NCI-H1105 treated with DMSO at 0.1 percent for 48 hours (cell line): ENCODE results near the gene SNX3.

ENCODE experiments used
- DNase-seq: peaks from one replicate; lab custom pipeline; 2025; lab: John Stamatoyannopoulos, UW

Gene SNX3

GRCh38 chr6:108203189-108204112 lies 57.4 kb downstream of the SNX3 start:
- DNase-seq = no peak

- no peak for DNase-seq
These were observed 60.2 kb downstream of the SNX3 start for GRCh38 chr6:108200631-108201030.

GRCh38 chr6:108200186-108200585 lies 60.7 kb downstream of the SNX3 start:
- no peak for DNase-seq

- DNase-seq = no peak
These were observed 61.9 kb downstream of the SNX3 start for GRCh38 chr6:108198761-108199498.

- DNase-seq = no peak
These were observed 65.6 kb downstream of the SNX3 start for GRCh38 chr6:108195209-108195608.

- no peak for DNase-seq
These were observed 66.3 kb downstream of the SNX3 start for GRCh38 chr6:108194503-108194902.

GRCh38 chr6:108193835-108194234 lies 67.0 kb downstream of the SNX3 start:
- DNase-seq = no peak

GRCh38 chr6:108193131-108193530 lies 67.7 kb downstream of the SNX3 start:
- DNase-seq = no peak

- DNase-seq = no peak
These were observed 73.3 kb downstream of the SNX3 start for GRCh38 chr6:108187519-108187918.

- DNase-seq = no peak
These were observed 74.6 kb downstream of the SNX3 start for GRCh38 chr6:108186226-108186625.

GRCh38 chr6:108180776-108181175 lies 80.1 kb downstream of the SNX3 start:
- DNase-seq = no peak

GRCh38 chr6:108180266-108180665 lies 80.6 kb downstream of the SNX3 start:
- DNase-seq = no peak

GRCh38 chr6:108179741-108180140 lies 81.1 kb downstream of the SNX3 start:
- DNase-seq = no peak

GRCh38 chr6:108176281-108177089 lies 84.4 kb downstream of the SNX3 start:
- no peak for DNase-seq

- DNase-seq = no peak
These were observed 85.1 kb downstream of the SNX3 start for GRCh38 chr6:108175592-108176279.

- DNase-seq = no peak
These were observed 85.7 kb downstream of the SNX3 start for GRCh38 chr6:108175176-108175591.

- DNase-seq = no peak
These were observed 86.3 kb downstream of the SNX3 start for GRCh38 chr6:108174371-108175175.

- DNase-seq = no peak
These were observed 88.8 kb downstream of the SNX3 start for GRCh38 chr6:108171918-108172516.

GRCh38 chr6:108171291-108171917 lies 89.4 kb downstream of the SNX3 start:
- DNase-seq = no peak
